Measurements from ENCODE around the gene TMEM33. TPM values are rescaled to one million over a fixed set of nuclear protein-coding genes. Genes with fewer than 3 reads are reported as not detected.

The TMEM33 gene
- total and polyA plus RNA-seq, 7 donors = 6.8 to 39.2 (median 24.2) TPM

DNA sequence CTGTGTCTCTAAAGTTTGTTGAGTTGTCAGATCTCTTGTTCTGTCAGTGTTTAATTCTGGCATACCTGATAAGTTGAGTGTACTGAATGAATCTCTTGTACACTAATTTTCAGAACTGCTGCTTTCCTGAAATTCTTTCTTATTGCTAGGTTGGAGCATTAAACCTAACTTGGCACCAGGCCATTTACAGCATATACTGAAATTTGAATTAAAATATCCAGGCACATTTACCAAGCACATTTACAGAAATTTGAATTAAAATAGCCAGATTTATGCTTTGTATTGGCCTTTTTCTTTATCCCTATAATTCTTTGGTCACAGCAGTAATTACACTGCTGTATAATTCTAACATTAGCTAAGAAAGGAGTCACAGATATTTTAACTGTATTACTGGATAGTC lies 8.9 kb downstream of the TMEM33 start:
- peaks cover 0 to 76% of the 10 kb centered on the region in 2 donors for H3K36me3 ChIP-seq (ENCODE audit: insufficient read depth in 1 of 2, low read depth in 1 of 2)
- TF ChIP-seq, protein P1, sequence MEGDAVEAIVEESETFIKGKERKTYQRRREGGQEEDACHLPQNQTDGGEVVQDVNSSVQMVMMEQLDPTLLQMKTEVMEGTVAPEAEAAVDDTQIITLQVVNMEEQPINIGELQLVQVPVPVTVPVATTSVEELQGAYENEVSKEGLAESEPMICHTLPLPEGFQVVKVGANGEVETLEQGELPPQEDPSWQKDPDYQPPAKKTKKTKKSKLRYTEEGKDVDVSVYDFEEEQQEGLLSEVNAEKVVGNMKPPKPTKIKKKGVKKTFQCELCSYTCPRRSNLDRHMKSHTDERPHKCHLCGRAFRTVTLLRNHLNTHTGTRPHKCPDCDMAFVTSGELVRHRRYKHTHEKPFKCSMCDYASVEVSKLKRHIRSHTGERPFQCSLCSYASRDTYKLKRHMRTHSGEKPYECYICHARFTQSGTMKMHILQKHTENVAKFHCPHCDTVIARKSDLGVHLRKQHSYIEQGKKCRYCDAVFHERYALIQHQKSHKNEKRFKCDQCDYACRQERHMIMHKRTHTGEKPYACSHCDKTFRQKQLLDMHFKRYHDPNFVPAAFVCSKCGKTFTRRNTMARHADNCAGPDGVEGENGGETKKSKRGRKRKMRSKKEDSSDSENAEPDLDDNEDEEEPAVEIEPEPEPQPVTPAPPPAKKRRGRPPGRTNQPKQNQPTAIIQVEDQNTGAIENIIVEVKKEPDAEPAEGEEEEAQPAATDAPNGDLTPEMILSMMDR (IDR thresholded peaks at IDR 0.05) = no peak

DNA sequence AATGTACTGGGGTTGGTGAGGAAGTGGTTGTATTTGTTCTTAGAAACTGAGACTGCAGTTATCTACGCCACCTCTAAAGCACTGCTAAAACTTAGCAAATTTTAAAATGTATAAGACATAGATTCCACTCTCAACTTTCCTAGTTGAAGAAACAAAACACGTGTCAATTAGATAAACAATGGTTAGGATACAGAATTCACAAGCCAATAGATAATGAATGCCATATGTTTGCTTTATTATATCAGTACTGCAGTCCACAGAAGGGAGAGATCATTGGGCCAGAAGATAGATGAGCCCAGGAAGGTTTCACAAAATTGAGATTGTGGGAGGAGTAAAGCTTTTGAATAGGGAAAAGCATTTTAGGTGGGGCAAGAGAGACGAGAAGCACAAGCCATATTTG lies 14.3 kb downstream of the TMEM33 start:
- no peak overlapping the region for H3K4me3 ChIP-seq
- DNase-seq (no peak), ATAC-seq (no peak)
- H3K36me3 ChIP-seq (ENCODE audit: insufficient read depth in 1 of 2, low read depth in 1 of 2) = peaks cover 0 to 92% of the 10 kb centered on the region in 2 donors
- H3K4me1 ChIP-seq = no peaks in the 10 kb centered on the region
- TF ChIP-seq, protein P1 (IDR thresholded peaks at IDR 0.05) = no peak
- H3K9me3 ChIP-seq = no peaks in the 10 kb centered on the region
- no peaks in the 10 kb centered on the region for H3K27me3 ChIP-seq (ENCODE audit: insufficient read depth in 3 of 3, low read length in 2 of 3)
- intact Hi-C loops (cut with DNase I) = loop anchor here in 1 of 2 donors (5.0 kb wide), 1 partner anchor 257 kb away; no protein-coding TSS in a partner anchor
- WGBS, 3 donors = 82 to 85% (median 84%) methylated on average over 3 of the region's 3 CpGs
- no peak overlapping the region for H3K27ac ChIP-seq

More for the DNA sequence above, 8.9 kb downstream of the TMEM33 start:
- Histone ChIP-seq H3K9me3 (no peaks in the 10 kb centered on the region), H3K4me3 (no peak overlapping the region), H3K4me1 (peaks cover 7% of the 10 kb centered on the region), H3K27me3 (ENCODE audit: insufficient read depth in 3 of 3, low read length in 2 of 3) (no peaks in the 10 kb centered on the region), H3K27ac (no peak overlapping the region)
- intact Hi-C loops (cut with DNase I) = no loop called here
- ATAC-seq = no peak
- DNase-seq = no peak

DNA sequence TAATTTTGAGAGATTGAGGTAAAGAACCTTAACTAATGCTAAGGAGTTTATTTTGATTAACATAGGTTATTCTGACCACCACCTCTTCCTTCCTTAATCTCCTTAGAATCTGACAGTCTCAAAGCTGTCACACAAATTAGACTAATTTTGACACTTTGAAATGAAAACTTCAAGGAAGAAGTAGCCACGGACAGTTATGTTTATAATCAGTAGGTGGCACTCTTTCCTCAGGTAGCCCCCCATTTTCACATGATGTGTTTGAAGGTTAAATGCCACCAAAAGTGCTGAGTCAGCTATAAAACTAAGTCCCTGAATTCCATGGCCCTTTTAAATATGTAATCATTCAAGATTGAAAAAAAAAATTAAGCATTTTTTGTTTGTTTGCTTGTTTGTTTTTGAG lies 22.4 kb downstream of the TMEM33 start:
- Histone ChIP-seq H3K4me3 (no peak overlapping the region), H3K4me1 (no peaks in the 10 kb centered on the region), H3K9me3 (no peaks in the 10 kb centered on the region), H3K27me3 (ENCODE audit: insufficient read depth in 3 of 3, low read length in 2 of 3) (no peaks in the 10 kb centered on the region), H3K27ac (no peak overlapping the region), H3K36me3 (ENCODE audit: insufficient read depth in 1 of 2, low read depth in 1 of 2) (peaks cover 0 to 38% of the 10 kb centered on the region in 2 donors)
- no peak for ATAC-seq
- no peak for DNase-seq
- TF ChIP-seq, protein P1 (IDR thresholded peaks at IDR 0.05) = peak; percentile 31
- WGBS, 3 donors = 22 to 27% (median 24%) methylated on average over 1 of the region's 1 CpG
- intact Hi-C loops (cut with DNase I) = no loop called here

DNA sequence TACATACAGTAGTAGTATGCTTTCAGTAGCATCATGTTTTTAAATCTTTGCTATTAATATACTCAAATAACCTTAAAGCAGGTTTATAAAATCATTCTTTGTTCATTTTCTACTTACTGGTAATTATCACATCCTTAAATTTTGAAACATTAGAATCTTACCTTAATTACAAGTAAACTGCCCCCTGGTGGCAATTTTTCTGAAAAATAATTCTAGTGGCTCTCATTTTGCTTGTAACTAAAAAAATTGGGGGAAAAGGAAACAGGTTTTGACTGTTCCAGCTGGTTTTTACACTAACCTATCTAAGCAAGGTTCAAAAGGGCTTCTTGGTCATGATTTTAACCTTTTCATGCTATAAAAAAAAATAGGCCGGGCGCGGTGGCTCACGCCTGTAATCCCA lies 27.9 kb downstream of the TMEM33 start:
- no peak for ATAC-seq
- intact Hi-C loops (cut with DNase I) = no loop called here
- TF ChIP-seq, protein P1 (IDR thresholded peaks at IDR 0.05) = peak; percentile 21
- Histone ChIP-seq H3K27me3 (ENCODE audit: insufficient read depth in 3 of 3, low read length in 2 of 3) (no peaks in the 10 kb centered on the region), H3K4me1 (no peaks in the 10 kb centered on the region), H3K27ac (no peak overlapping the region), H3K36me3 (ENCODE audit: insufficient read depth in 1 of 2, low read depth in 1 of 2) (peaks cover 0 to 3% of the 10 kb centered on the region in 2 donors), H3K9me3 (no peaks in the 10 kb centered on the region), H3K4me3 (no peak overlapping the region)
- no peak for DNase-seq
- WGBS, 3 donors = 95 to 99% (median 97%) methylated on average over 4 of the region's 4 CpGs

DNA sequence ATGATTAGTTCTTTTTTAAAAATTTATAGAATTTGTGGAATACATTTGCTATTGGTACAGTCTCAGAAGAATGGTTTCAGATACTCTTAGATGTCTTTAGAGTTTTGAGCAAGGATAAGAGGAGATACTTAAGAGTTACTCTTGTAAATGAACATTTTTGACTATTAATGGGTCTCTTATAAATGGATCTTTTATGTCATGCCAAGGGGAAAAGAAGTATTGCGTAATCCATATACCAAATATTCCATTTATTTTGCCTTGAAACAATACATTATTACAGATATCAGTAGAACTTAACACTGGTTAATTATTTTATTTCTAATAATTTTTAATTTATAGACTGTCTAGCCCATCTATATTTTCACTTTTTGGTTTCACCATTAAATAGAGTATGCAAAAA lies 29.2 kb downstream of the TMEM33 start:
- no peaks in the 10 kb centered on the region for H3K4me1 ChIP-seq
- no peak overlapping the region for H3K27ac ChIP-seq
- no peak for ATAC-seq
- intact Hi-C loops (cut with DNase I) = no loop called here
- no peak for DNase-seq
- TF ChIP-seq, protein P1 (IDR thresholded peaks at IDR 0.05) = no peak
- peaks cover 0 to 3% of the 10 kb centered on the region in 2 donors for H3K36me3 ChIP-seq (ENCODE audit: insufficient read depth in 1 of 2, low read depth in 1 of 2)
- no peak overlapping the region for H3K4me3 ChIP-seq
- H3K9me3 ChIP-seq = no peaks in the 10 kb centered on the region
- WGBS, 3 donors = 98 to 100% (median 98%) methylated on average over 1 of the region's 1 CpG
- H3K27me3 ChIP-seq (ENCODE audit: insufficient read depth in 3 of 3, low read length in 2 of 3) = no peaks in the 10 kb centered on the region

All from psoas muscle (tissue), 8 donors.